Peyer's patch (tissue), 4 donors: Measurements from ENCODE around the gene FAM20A.

Experiments used
- POLR2A ChIP-seq, 2 donors: fragments of 450-650 bp; IDR thresholded peaks; one replicate each; pipeline ENCODE4 v1.5.1; 2017; ENCODE audit warnings: antibody characterized with exemption in 2 of 2, mild to moderate bottlenecking in 2 of 2, moderate library complexity in 2 of 2
- TF ChIP-seq, protein P1 (sequence below), 6 experiments: fragments of 450-650 bp in 4 of 6; fragments of 200-600 bp in 2 of 6; sonication (generic) in 1 of 6; IDR thresholded peaks; one replicate each; pipeline ENCODE4 v1.5.1; 2017 to 2019; ENCODE audit warnings: antibody characterized with exemption in 6 of 6, mild to moderate bottlenecking in 3 of 6, moderate library complexity in 1 of 6

- TF ChIP-seq, protein P1, sequence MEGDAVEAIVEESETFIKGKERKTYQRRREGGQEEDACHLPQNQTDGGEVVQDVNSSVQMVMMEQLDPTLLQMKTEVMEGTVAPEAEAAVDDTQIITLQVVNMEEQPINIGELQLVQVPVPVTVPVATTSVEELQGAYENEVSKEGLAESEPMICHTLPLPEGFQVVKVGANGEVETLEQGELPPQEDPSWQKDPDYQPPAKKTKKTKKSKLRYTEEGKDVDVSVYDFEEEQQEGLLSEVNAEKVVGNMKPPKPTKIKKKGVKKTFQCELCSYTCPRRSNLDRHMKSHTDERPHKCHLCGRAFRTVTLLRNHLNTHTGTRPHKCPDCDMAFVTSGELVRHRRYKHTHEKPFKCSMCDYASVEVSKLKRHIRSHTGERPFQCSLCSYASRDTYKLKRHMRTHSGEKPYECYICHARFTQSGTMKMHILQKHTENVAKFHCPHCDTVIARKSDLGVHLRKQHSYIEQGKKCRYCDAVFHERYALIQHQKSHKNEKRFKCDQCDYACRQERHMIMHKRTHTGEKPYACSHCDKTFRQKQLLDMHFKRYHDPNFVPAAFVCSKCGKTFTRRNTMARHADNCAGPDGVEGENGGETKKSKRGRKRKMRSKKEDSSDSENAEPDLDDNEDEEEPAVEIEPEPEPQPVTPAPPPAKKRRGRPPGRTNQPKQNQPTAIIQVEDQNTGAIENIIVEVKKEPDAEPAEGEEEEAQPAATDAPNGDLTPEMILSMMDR (IDR thresholded peaks at IDR 0.05): no peak
- no peak for TF ChIP-seq POLR2A (IDR thresholded peaks at IDR 0.05)
These were observed 13.3 kb downstream of the FAM20A start for GRCh38 chr17:68587847-68588246.
